Activated CD4-positive, alpha-beta T cell treated with anti-CD3 and anti-CD28 coated beads for 36 hours (primary cell): Measurements from ENCODE around the gene FBXW11. TPM values are rescaled to one million over a fixed set of nuclear protein-coding genes. Genes with fewer than 3 reads are reported as not detected.

Source experiments
- ATAC-seq: fragments of 200-7000 bp; cut with Tn5 transposase; one replicate; pipeline ENCODE4 v1.10.0; 2021; ENCODE audit warnings: mild to moderate bottlenecking, moderate library complexity
- CTCF ChIA-PET: fragments of 350-600 bp; sonication (Branson Sonifier 250); formaldehyde crosslinking; loops from one replicate; lab custom pipeline; 2021; ENCODE audit warnings: antibody characterized with exemption; lab: Charles Lee
- POLR2A ChIA-PET: fragments of 350-600 bp; sonication (Branson Sonifier 250); formaldehyde crosslinking; loops from one replicate; lab custom pipeline; 2021; ENCODE audit warnings: antibody characterized with exemption, inconsistent platforms; lab: Charles Lee
- DNase-seq: peaks from one replicate; pipeline ENCODE4 v3.0.0-alpha.2; 2020
- H3K27ac Mint-ChIP-seq: one replicate; pipeline ENCODE4 v1.8.0; 2021; ENCODE audit warnings: mixed read lengths
- H3K27me3 Mint-ChIP-seq: one replicate; pipeline ENCODE4 v1.8.0; 2021; ENCODE audit warnings: mixed read lengths
- H3K36me3 Mint-ChIP-seq: one replicate; pipeline ENCODE4 v1.8.0; 2021; ENCODE audit warnings: low read depth, mixed read lengths
- H3K4me1 Mint-ChIP-seq: one replicate; pipeline ENCODE4 v1.8.0; 2021; ENCODE audit warnings: mixed read lengths
- H3K4me3 Mint-ChIP-seq: one replicate; pipeline ENCODE4 v1.8.0; 2021; ENCODE audit warnings: mild to moderate bottlenecking, moderate library complexity, mixed read lengths
- H3K9me3 Mint-ChIP-seq: one replicate; pipeline ENCODE4 v1.8.0; 2021; ENCODE audit warnings: low read depth, mixed read lengths
- intact Hi-C, 2 experiments: fragments of 100-400 bp; cut with DNase I in 1 of 2; cut with micrococcal nuclease in 1 of 2; formaldehyde crosslinking; loops; one replicate each; pipeline versions ENCODE4 v1.14.2 to v1.15.1; 2022 to 2024; cut with DNase I, micrococcal nuclease
- total RNA-seq, 2 experiments: library from RNA; stranded (reverse); gene quantifications; one replicate each; pipeline ENCODE4 v1.2.3, GENCODE V29; 2021

Gene FBXW11
- total RNA-seq, 2 experiments from 2014 or later: 33.8 to 39.5 TPM

DNA sequence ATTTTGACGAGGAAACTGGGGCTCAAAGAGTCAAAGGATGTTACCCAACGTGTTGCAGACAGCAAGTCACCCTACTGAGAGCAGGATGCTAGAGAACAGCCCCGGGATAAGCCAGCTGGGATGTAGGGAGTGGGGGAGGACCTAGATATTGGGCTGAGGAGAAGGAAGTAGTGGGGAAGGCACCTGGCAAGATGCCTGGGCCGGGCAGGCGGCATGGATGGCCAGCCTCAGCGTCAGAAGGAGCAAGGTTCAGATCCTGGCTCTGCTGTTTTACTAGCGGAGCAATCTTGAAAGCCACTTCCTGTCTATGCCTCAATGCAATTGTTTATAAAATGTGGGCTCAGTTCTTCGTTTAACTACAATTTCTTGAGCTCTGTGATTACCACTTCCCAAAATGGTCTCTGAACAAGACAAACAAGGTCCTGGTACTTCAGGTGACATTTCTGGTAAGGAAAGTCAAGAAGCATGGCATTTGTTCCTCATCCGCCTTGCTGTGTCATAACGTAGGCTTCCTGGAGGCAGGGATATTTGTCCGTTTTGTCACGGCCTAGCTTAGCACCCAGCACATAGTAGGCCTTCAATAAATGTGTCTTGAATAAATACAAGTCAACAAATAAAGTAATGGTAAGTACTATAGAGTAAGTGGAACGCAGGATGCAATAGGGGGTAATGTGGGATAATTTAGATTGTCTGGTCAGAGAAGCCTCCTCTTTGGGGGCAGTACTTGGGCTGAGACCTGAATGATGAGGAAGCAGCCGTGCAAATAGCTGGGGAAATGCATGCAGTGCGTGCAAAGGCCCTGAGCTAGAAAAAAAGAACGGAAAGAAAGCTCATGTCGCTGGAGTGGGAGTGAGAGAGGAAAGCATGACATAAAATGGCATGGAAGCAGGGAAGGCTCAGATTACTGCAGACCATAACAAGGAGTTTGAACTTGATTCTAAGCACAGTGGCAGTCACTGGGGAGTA lies 150.4 kb downstream of the FBXW11 start:
- Mint-ChIP-seq H3K36me3 (no peaks in the 10 kb centered on the region), H3K9me3 (peaks cover 2% of the 10 kb centered on the region), H3K4me3 (no peak overlapping the region), H3K27me3 (no peaks in the 10 kb centered on the region), H3K27ac (no peak overlapping the region), H3K4me1 (peaks cover 8% of the 10 kb centered on the region)
- intact Hi-C loops: loop anchor here in 1 of 2 experiments (10.0 kb wide), 1 partner anchor 371 kb away; no protein-coding TSS in a partner anchor
- ATAC-seq (no peak), DNase-seq (no peak)
- CTCF ChIA-PET: interaction anchor here (1.6 kb wide), 1 partner anchor 18 kb away, joined by 4 read pairs; no protein-coding TSS in a partner anchor
- POLR2A ChIA-PET: no interaction called here

DNA sequence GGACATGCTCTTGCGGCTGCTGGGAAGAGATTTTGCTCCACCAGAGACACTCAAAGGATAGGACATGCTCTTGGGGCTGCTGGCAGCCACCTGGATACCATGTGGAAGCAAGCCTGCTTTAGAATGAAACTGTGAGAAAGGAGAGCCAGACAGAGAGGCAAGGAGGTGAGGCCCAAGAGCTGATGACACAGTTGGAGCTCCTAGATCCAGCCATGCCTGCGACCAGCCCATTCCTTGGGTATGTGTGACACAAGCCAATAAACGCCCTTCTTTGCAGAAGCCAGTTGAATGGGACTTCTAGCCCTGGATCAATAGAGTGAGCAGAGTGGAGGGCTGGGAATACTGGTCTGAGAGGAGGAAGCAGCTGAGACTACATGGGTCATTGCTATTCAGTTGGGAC lies 151.2 kb downstream of the FBXW11 start:
- peaks cover 2% of the 10 kb centered on the region for H3K9me3 Mint-ChIP-seq
- peaks cover 8% of the 10 kb centered on the region for H3K4me1 Mint-ChIP-seq
- DNase-seq (no peak), ATAC-seq (no peak)
- no peak overlapping the region for H3K4me3 Mint-ChIP-seq
- CTCF ChIA-PET: interaction anchor here (1.6 kb wide), 1 partner anchor 18 kb away, joined by 4 read pairs; no protein-coding TSS in a partner anchor
- intact Hi-C loops: loop anchor here in 1 of 2 experiments (10.0 kb wide), 1 partner anchor 370 kb away; no protein-coding TSS in a partner anchor
- no peaks in the 10 kb centered on the region for H3K36me3 Mint-ChIP-seq
- H3K27me3 Mint-ChIP-seq: no peaks in the 10 kb centered on the region
- POLR2A ChIA-PET: no interaction called here
- H3K27ac Mint-ChIP-seq: no peak overlapping the region

DNA sequence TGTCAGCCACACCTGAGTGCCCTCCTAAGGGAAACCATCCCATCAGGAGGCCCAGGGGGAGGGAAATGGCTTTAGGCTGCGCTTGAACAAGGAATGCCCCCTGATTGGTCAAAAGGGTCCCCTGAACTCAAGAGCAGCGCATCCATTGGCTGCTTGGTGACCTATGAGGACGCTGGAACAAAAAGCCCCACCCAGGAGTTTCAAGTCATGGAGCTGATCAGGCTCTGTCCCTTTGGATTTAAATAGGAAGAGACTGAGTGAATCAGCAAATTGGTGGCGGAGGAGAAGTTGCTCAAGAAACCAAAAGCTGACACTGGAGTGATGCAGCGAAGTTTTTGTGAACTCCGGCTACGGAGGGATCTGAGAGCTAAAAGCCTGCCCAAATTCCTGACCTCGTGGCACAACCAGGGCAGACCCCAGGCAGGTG lies 154.2 kb downstream of the FBXW11 start:
- peaks cover 2% of the 10 kb centered on the region for H3K9me3 Mint-ChIP-seq
- CTCF ChIA-PET: interaction anchor here (1.8 kb wide), 1 partner anchor 14 kb away, joined by 5 read pairs; no protein-coding TSS in a partner anchor
- H3K36me3 Mint-ChIP-seq: peaks cover 2% of the 10 kb centered on the region
- POLR2A ChIA-PET: no interaction called here
- H3K27me3 Mint-ChIP-seq: no peaks in the 10 kb centered on the region
- DNase-seq (no peak), ATAC-seq (no peak)
- intact Hi-C loops: loop anchor here in 1 of 2 experiments (10.0 kb wide), 1 partner anchor 367 kb away; no protein-coding TSS in a partner anchor
- no peak overlapping the region for H3K4me3 Mint-ChIP-seq
- H3K4me1 Mint-ChIP-seq: peaks cover 8% of the 10 kb centered on the region
- no peak overlapping the region for H3K27ac Mint-ChIP-seq

DNA sequence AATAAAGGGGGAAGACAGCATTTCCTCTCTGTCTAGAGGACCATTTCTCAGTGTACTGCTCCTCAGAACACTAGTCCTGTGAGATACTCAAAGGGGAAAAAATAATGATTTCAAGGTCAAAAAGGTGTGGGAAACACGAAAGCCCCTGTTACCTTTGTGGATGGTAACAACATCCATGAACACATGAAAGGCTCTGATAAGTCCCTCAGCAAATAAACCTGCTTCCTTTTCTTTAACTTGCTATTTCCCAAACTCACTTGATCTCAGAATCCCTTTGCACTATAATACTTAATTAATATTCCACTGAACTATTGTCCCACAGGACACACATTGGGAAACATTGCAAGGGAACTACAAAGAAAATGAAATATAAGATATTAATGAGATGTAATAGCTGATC lies 155.2 kb downstream of the FBXW11 start:
- Mint-ChIP-seq H3K9me3 (peaks cover 2% of the 10 kb centered on the region), H3K36me3 (peaks cover 2% of the 10 kb centered on the region), H3K27ac (no peak overlapping the region), H3K4me1 (peaks cover 5% of the 10 kb centered on the region), H3K27me3 (no peaks in the 10 kb centered on the region), H3K4me3 (no peak overlapping the region)
- CTCF ChIA-PET: interaction anchor here (1.8 kb wide), 1 partner anchor 13 kb away, joined by 5 read pairs; no protein-coding TSS in a partner anchor
- DNase-seq (no peak), ATAC-seq (no peak)
- POLR2A ChIA-PET: no interaction called here
- intact Hi-C loops: loop anchor here in 1 of 2 experiments (10.0 kb wide), 1 partner anchor 366 kb away; no protein-coding TSS in a partner anchor

DNA sequence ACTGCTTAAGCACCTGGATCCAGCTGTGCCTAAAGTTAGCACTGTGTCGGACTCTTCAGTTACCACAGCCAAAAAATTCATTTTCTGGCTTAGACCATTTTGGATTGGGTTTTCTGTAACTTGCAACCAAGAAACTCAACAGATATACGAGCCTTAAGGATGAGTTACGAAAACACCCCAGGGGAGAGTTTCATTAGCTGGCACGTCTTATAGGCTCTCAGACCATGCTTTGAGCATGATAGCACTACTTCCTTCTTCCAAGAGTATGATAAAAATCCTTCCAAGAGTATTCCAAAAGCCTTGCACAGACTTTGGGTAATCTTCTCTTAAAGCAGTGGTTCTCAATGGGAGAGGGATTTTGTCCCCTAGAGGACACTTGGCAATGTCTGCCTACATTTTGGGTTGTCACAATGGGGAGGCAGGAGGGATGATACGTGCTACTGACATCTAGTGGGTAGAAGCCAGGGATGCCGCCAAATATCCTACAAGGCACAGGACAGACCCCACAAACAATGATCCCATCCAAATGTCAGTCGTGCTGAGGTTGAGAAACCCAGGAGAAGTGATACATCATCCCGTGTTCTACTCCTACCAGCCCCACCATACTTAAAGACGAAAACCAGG lies 156.0 kb downstream of the FBXW11 start:
- POLR2A ChIA-PET: no interaction called here
- no peak for ATAC-seq
- intact Hi-C loops: loop anchor here in 1 of 2 experiments (10.0 kb wide), 1 partner anchor 366 kb away; no protein-coding TSS in a partner anchor
- Mint-ChIP-seq H3K27ac (no peak overlapping the region), H3K4me1 (no peaks in the 10 kb centered on the region), H3K27me3 (no peaks in the 10 kb centered on the region), H3K9me3 (peaks cover 2% of the 10 kb centered on the region), H3K4me3 (no peak overlapping the region), H3K36me3 (peaks cover 2% of the 10 kb centered on the region)
- CTCF ChIA-PET: interaction anchor here (0.7 to 0.9 kb wide), 2 partner anchors 8 to 419 kb away, joined by 3 to 4 read pairs; no protein-coding TSS in a partner anchor
- no peak for DNase-seq

DNA sequence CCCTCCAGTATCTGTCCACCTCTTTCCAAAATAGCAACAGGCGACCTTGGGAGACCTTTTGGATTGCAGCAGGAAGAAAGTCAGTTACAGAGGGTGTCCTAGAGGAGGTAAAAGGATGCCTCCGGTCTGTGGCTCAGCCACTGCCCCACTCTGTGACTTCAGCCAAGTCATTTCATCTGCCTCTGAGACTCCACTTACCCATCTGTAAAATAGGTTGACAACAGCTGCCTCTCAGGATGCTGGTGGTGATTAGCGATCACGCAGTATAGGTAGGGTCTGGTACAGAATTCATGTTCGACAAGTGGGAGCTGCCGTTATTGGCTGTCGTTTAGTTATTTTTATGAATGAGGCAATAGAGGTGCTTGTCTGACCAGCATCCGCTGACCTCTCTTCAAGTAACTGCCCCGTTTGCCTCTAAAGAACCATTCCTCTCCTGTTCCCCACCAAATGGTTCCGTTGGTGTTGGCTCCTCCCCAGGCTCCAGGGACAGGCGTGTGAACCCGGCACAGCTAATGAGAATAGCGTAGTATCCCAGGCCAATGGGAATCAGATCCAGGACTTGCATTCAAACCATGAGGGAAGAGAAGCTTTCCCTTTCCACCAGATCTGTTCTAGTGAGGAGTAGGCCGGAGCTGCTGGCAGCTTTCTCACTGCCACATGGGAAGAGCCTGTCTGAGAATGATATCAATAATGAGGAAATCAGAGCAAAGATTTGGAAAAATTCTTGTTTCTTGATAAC lies 156.7 kb downstream of the FBXW11 start:
- ATAC-seq (no peak), DNase-seq (no peak)
- H3K27me3 Mint-ChIP-seq: no peaks in the 10 kb centered on the region
- no peak overlapping the region for H3K4me3 Mint-ChIP-seq
- no peaks in the 10 kb centered on the region for H3K4me1 Mint-ChIP-seq
- intact Hi-C loops: loop anchor here in 1 of 2 experiments (5.0 to 10.0 kb wide), 2 partner anchors 365 to 432 kb away; partner anchors contain the start of gene FGF18
- peaks cover 2% of the 10 kb centered on the region for H3K9me3 Mint-ChIP-seq
- ChIA-PET CTCF (interaction anchor here (0.7 to 0.9 kb wide), 2 partner anchors 8 to 418 kb away, joined by 3 to 4 read pairs; no protein-coding TSS in a partner anchor), POLR2A (no interaction called here)
- H3K36me3 Mint-ChIP-seq: peaks cover 2% of the 10 kb centered on the region
- no peak overlapping the region for H3K27ac Mint-ChIP-seq

DNA sequence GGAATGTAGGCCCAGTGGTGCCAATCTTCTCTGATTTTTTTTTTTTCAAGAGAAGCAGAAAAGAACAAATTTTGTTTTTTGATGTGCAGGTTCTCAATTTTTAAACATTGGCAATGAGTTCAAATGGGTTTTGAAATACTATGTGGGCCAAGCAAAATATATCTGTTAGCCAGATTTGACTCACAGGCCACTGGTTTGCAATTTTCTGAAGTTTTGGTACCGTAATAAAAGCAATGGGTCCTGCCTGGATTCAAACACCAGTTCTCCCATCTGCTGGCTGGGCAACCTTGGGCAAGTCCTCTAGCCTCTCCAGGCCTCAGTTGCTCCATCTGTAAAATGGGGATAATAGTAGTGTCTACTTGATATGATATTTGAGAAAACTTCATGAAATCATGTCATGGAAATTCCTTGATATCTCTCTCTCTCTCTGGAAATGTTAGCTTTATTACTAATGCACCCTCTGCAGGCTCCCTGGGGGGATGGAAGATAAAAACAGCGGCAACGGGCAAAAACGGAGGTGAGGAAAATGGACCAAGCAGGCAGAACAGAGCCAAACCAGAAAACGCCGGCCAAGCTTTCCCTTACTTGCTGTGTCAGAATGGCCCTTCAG lies 157.4 kb downstream of the FBXW11 start:
- Mint-ChIP-seq H3K27ac (no peak overlapping the region), H3K4me3 (no peak overlapping the region), H3K9me3 (no peaks in the 10 kb centered on the region), H3K27me3 (no peaks in the 10 kb centered on the region), H3K36me3 (peaks cover 2% of the 10 kb centered on the region), H3K4me1 (no peaks in the 10 kb centered on the region)
- ATAC-seq: no peak
- CTCF ChIA-PET: interaction anchor here (0.8 kb wide), 1 partner anchor 57 kb away, joined by 4 read pairs; no protein-coding TSS in a partner anchor
- no peak for DNase-seq
- intact Hi-C loops: loop anchor here in 1 of 2 experiments (5.0 kb wide), 1 partner anchor 432 kb away; the partner anchor contains the start of gene FGF18
- POLR2A ChIA-PET: interaction anchor here (0.6 kb wide), 2 partner anchors 215 to 529 kb away, joined by 3 to 5 read pairs; no protein-coding TSS in a partner anchor

DNA sequence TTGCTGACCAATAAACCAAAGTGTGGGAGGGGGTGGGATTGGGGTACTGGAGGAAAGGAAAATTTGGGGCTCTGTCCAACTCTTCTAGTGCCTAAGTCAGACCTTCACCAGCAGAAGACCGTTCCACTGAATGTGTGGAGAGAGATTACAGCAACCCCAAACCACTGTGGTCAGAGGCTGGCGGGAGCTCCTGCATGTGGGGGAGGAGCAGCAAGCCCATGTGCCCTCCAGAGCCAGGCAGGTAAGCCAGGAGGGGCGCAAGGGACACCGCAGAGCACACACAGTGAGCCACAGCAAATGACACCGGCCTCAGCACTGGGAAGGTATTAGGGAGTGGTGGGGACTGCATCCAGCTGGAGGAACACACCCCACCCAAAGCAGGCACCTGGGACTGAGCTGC lies 158.0 kb downstream of the FBXW11 start:
- no peak overlapping the region for H3K27ac Mint-ChIP-seq
- ChIA-PET CTCF (interaction anchor here (0.8 kb wide), 1 partner anchor 58 kb away, joined by 4 read pairs; no protein-coding TSS in a partner anchor), POLR2A (interaction anchor here (0.6 kb wide), 2 partner anchors 216 to 530 kb away, joined by 3 to 5 read pairs; no protein-coding TSS in a partner anchor)
- H3K27me3 Mint-ChIP-seq: no peaks in the 10 kb centered on the region
- H3K4me1 Mint-ChIP-seq: no peaks in the 10 kb centered on the region
- no peaks in the 10 kb centered on the region for H3K9me3 Mint-ChIP-seq
- ATAC-seq (no peak), DNase-seq (no peak)
- H3K36me3 Mint-ChIP-seq: peaks cover 2% of the 10 kb centered on the region
- H3K4me3 Mint-ChIP-seq: no peak overlapping the region
- intact Hi-C loops: loop anchor here in 1 of 2 experiments (5.0 kb wide), 1 partner anchor 431 kb away; the partner anchor contains the start of gene FGF18

DNA sequence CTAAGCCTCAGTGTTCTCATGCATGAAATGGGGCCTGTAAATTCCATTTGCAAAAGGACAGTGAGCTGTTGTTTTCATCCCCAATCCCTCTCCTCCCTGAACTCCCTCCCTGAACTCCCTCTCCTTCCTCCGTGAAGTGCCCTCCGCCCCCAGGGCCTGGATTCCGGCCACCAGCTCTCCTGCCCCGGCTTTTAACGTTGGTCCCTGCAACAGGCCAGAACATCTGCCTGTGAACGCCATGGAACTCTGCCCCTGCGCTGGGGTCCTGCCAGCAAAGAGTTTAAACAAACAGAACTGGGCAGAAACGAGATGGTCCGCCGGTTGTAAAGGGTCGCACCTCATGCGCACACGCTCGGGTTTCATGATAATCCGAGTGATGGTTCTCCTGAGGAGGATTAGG lies 158.4 kb downstream of the FBXW11 start:
- no peaks in the 10 kb centered on the region for H3K27me3 Mint-ChIP-seq
- ChIA-PET POLR2A (interaction anchor here (0.6 kb wide), 1 partner anchor 530 kb away, joined by 5 read pairs; no protein-coding TSS in a partner anchor), CTCF (interaction anchor here (0.6 kb wide), 2 partner anchors 40 to 122 kb away, joined by 3 read pairs; no protein-coding TSS in a partner anchor)
- H3K27ac Mint-ChIP-seq: no peak overlapping the region
- DNase-seq (no peak), ATAC-seq (no peak)
- intact Hi-C loops: loop anchor here in 1 of 2 experiments (5.0 kb wide), 1 partner anchor 431 kb away; the partner anchor contains the start of gene FGF18
- H3K4me1 Mint-ChIP-seq: no peaks in the 10 kb centered on the region
- H3K9me3 Mint-ChIP-seq: no peaks in the 10 kb centered on the region
- H3K36me3 Mint-ChIP-seq: peaks cover 2% of the 10 kb centered on the region
- H3K4me3 Mint-ChIP-seq: no peak overlapping the region

DNA sequence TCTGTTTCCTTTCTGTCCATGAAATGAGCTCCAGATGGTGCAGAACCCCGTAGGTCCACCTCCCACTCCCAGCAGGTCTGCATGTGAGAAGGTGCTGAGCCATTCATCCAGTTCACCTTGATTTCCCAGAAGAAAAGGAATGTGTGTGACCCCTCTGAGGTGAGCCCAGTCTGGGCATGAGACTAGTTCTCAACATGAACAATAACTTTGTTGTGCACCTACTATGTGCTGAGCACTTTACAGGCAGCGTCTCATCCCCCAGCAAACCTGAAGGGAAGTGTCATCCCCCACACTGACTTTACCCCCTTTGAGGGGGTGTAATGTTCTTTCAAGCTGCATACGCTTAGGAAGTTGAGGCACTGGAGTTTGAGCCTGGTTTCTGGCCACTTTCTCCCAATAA lies 159.4 kb downstream of the FBXW11 start:
- Mint-ChIP-seq H3K27me3 (no peaks in the 10 kb centered on the region), H3K27ac (no peak overlapping the region), H3K36me3 (peaks cover 2% of the 10 kb centered on the region), H3K4me3 (no peak overlapping the region), H3K4me1 (no peaks in the 10 kb centered on the region), H3K9me3 (no peaks in the 10 kb centered on the region)
- ChIA-PET POLR2A (no interaction called here), CTCF (no interaction called here)
- intact Hi-C loops: loop anchor here in 1 of 2 experiments (5.0 kb wide), 1 partner anchor 430 kb away; the partner anchor contains the start of gene FGF18
- ATAC-seq (no peak), DNase-seq (no peak)
